A549 (cell line): Measurements from ENCODE around the gene OTOR. TPM values are rescaled to one million over a fixed set of nuclear protein-coding genes. Genes with fewer than 3 reads are reported as not detected.

Experiments used
- CBX2 ChIP-seq: fragments of 200-600 bp; sonication (generic); IDR thresholded peaks from 2 replicates; pipeline ENCODE4 v1.6.1; 2016; ENCODE audit warnings: low read depth, mild to moderate bottlenecking, borderline replicate concordance
- CEBPB ChIP-seq, 2 experiments: fragments of >200 bp in 1 of 2; sonication (Bioruptor Twin) in 1 of 2; formaldehyde crosslinking in 1 of 2; IDR thresholded peaks; 2 replicates each; pipeline ENCODE4 v1.6.1; 2012 to 2016
- CHD2 ChIP-seq: fragments of 150-350 bp; IDR thresholded peaks from 2 replicates; pipeline ENCODE4 v1.6.1; 2014; ENCODE audit warnings: low read length; ENCODE audit not compliant: partially characterized antibody
- EHMT2 ChIP-seq: fragments of 200-600 bp; sonication (generic); IDR thresholded peaks from 2 replicates; pipeline ENCODE4 v1.6.1; 2016; ENCODE audit warnings: antibody characterized with exemption, low read depth, mild to moderate bottlenecking, moderate library complexity
- EP300 ChIP-seq, 2 experiments: fragments of >200 bp; sonication (Bioruptor Twin); formaldehyde crosslinking; IDR thresholded peaks; 2 replicates in 1 of 2; 3 replicates in 1 of 2; pipeline ENCODE4 v1.6.1; 2016 to 2017
- ESRRA ChIP-seq: fragments of 150-350 bp; IDR thresholded peaks from 2 replicates; pipeline ENCODE4 v1.6.1; 2014; ENCODE audit warnings: mild to moderate bottlenecking, low read length, borderline replicate concordance
- FOSL2 ChIP-seq, 2 experiments: fragments of 450-650 bp in 1 of 2; fragments of >200 bp in 1 of 2; sonication (Bioruptor Twin) in 1 of 2; formaldehyde crosslinking; IDR thresholded peaks; 2 replicates each; pipeline versions ENCODE4 v1.5.0 to v1.6.1; 2016 to 2020; ENCODE audit warnings: mild to moderate bottlenecking in 1 of 2, moderate library complexity in 1 of 2
- GATA3 ChIP-seq: IDR thresholded peaks from 2 replicates; pipeline ENCODE4 v1.6.1; 2012; ENCODE audit warnings: borderline replicate concordance
- HDAC2 ChIP-seq: fragments of 200-600 bp; sonication (generic); IDR thresholded peaks from 2 replicates; pipeline ENCODE4 v1.6.1; 2016
- JUN ChIP-seq, 2 experiments: fragments of >200 bp; sonication (Bioruptor Twin); formaldehyde crosslinking; IDR thresholded peaks; 2 replicates in 1 of 2; 3 replicates in 1 of 2; pipeline ENCODE4 v1.6.1; 2016 to 2017
- JUNB ChIP-seq: fragments of >200 bp; sonication (Bioruptor Twin); formaldehyde crosslinking; IDR thresholded peaks from 2 replicates; pipeline ENCODE4 v1.6.1; 2016
- KDM5A ChIP-seq: fragments of 200-600 bp; sonication (generic); IDR thresholded peaks from 2 replicates; pipeline ENCODE4 v1.6.1; 2016; ENCODE audit warnings: antibody characterized with exemption, mild to moderate bottlenecking
- MAFK ChIP-seq: fragments of 450-650 bp; IDR thresholded peaks from 2 replicates; pipeline ENCODE4 v1.6.1; 2014; ENCODE audit not compliant: partially characterized antibody
- MAZ ChIP-seq: fragments of 150-350 bp; IDR thresholded peaks from 2 replicates; pipeline ENCODE4 v1.6.1; 2014; ENCODE audit warnings: antibody characterized with exemption, low read depth, low read length, borderline replicate concordance
- NFE2L2 ChIP-seq: fragments of 150-350 bp; conservative IDR thresholded peaks from 2 replicates; pipeline ENCODE4 v1.6.1; 2014; ENCODE audit warnings: low read length
- NPAS2 ChIP-seq: fragments of 250-450 bp; sonication (Bioruptor Pico); IDR thresholded peaks from 2 replicates; pipeline ENCODE4 v1.8.0; 2022; ENCODE audit warnings: mild to moderate bottlenecking, moderate library complexity, borderline replicate concordance
- NR3C1 ChIP-seq: fragments of >200 bp; sonication (Bioruptor Twin); formaldehyde crosslinking; IDR thresholded peaks from 3 replicates; pipeline ENCODE4 v1.6.1; 2017
- PHF8 ChIP-seq: fragments of 200-600 bp; sonication (generic); IDR thresholded peaks from 2 replicates; pipeline ENCODE4 v1.6.1; 2016; ENCODE audit warnings: low read depth, mild to moderate bottlenecking, antibody characterized with exemption, moderate library complexity, borderline replicate concordance
- POLR2AphosphoS2 ChIP-seq: conservative IDR thresholded peaks from 2 replicates; pipeline ENCODE4 v1.6.1; 2012; ENCODE audit warnings: low read length, improper control_type of control experiment, inconsistent platforms
- RAD21 ChIP-seq, 2 experiments: fragments of >200 bp in 1 of 2; sonication (Bioruptor Twin) in 1 of 2; formaldehyde crosslinking in 1 of 2; IDR thresholded peaks in 1 of 2; conservative IDR thresholded peaks in 1 of 2; 2 replicates in 1 of 2; 3 replicates in 1 of 2; pipeline ENCODE4 v1.6.1; 2012 to 2018; ENCODE audit warnings: inconsistent platforms in 1 of 2
- RNF2 ChIP-seq: fragments of 200-600 bp; sonication (generic); IDR thresholded peaks from 2 replicates; pipeline ENCODE4 v1.6.1; 2016; ENCODE audit warnings: low read depth, mild to moderate bottlenecking, antibody characterized with exemption, moderate library complexity, borderline replicate concordance
- SMC3 ChIP-seq: fragments of >200 bp; sonication (Bioruptor Twin); formaldehyde crosslinking; IDR thresholded peaks from 3 replicates; pipeline ENCODE4 v1.6.1; 2018; ENCODE audit warnings: inconsistent platforms
- SREBF2 ChIP-seq: fragments of 450-650 bp; IDR thresholded peaks from 2 replicates; pipeline ENCODE4 v1.6.1; 2014; ENCODE audit warnings: mild to moderate bottlenecking, moderate library complexity
- TFCP2L1 ChIP-seq: fragments of 250-450 bp; sonication (Bioruptor Pico); IDR thresholded peaks from 2 replicates; pipeline ENCODE4 v1.5.0; 2021; ENCODE audit warnings: mild to moderate bottlenecking
- TP53 ChIP-seq: fragments of 250-450 bp; sonication (Bioruptor Pico); IDR thresholded peaks from 2 replicates; pipeline ENCODE4 v1.5.0; 2021; ENCODE audit warnings: mild to moderate bottlenecking, moderate library complexity
- ZNF302 ChIP-seq: fragments of 250-450 bp; sonication (Bioruptor Pico); IDR thresholded peaks from 2 replicates; pipeline ENCODE4 v1.9.0; 2021; ENCODE audit warnings: inconsistent platforms, mild to moderate bottlenecking, moderate library complexity
- polyA plus RNA-seq, 4 experiments: library from polyadenylated mRNA; depleted of rRNA in 3 of 4; stranded (reverse); fragments of >200 nt; fragmentation: RNase III in 1 of 4; extraction: RNeasy Plus Mini Kit Qiagen cat#74134 plus additional on column Dnase treatment in 1 of 4; gene quantifications; 2 replicates in 3 of 4; 3 replicates in 1 of 4; pipeline ENCODE4 v1.2.3, GENCODE V29; 2011 to 2017
- TF ChIP-seq, protein P1 (sequence below): fragments of 250-450 bp; sonication (Bioruptor Pico); IDR thresholded peaks from 2 replicates; pipeline ENCODE4 v1.5.0; 2021; ENCODE audit warnings: mild to moderate bottlenecking, moderate library complexity, borderline replicate concordance
- TF ChIP-seq, protein P2 (sequence below): fragments of 250-450 bp; sonication (Bioruptor Pico); IDR thresholded peaks from 2 replicates; pipeline ENCODE4 v1.5.0; 2020; ENCODE audit warnings: low read depth, mild to moderate bottlenecking, moderate library complexity
- TF ChIP-seq, protein P3 (sequence below): fragments of >200 bp; sonication (Bioruptor Twin); formaldehyde crosslinking; IDR thresholded peaks from 3 replicates; pipeline ENCODE4 v1.6.1; 2016
- TF ChIP-seq, protein P4 (sequence below): fragments of 450-650 bp; IDR thresholded peaks from 2 replicates; pipeline ENCODE4 v1.6.1; 2014; ENCODE audit warnings: antibody characterized with exemption
- TF ChIP-seq, protein P5 (sequence below): fragments of >200 bp; sonication (Bioruptor Twin); formaldehyde crosslinking; IDR thresholded peaks from 2 replicates; pipeline ENCODE4 v1.6.1; 2016

Gene OTOR
- polyA plus RNA-seq, 2 of the 4 experiments (the other 2 are of a cell fraction), result not detected

DNA sequence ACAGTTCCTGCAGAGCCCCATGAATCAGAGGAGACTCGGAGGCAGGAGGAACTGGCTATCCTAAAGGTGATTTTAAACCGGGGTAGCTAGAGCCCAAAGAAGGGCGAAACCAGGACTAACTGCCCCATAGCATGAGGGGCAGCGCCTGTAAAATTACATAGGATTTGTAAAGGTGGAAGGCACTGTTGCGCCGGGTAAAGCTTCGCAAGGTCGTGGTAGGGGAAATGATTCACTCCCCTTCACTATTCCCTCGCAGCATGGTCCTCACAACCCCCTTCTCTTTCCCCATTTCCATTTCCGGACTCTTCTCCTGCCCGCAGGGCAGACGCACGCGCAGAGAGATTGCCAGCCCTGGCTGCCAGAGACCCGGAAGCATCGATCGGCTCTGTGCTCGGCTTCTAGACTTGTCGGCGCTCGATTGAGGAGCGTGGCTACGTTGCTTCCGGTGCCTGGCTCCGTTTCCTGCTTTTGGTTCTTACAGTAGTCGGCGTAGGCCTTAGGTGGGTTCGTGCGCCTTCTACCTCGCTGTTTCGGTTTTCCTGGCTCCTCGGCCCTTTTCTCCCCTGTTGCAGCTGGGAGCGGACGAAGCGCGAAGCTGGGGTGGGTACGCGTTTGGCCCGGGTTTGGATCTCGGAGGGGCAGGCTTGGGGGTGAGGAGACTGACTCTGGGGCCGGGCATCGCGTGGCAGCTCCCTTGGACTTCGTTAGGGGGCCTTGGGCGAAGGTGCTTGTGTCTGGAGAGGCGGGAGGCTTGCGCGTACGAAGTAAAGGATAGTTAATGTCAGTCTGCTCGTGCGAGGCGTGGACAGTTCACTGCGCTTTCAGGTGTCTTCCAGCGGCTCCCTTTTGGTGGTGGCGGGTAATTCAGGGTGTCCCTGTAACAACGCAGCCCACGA, 18.3 kb upstream of the OTOR start, which contains the start of gene SNRPB2 (continued):
- TF ChIP-seq CHD2 (peak; percentile 26), MAFK (no peak), TFCP2L1 (no peak), KDM5A (peak; percentile 78; the same call in 1 of the 2 replicates), EP300 (IDR thresholded peaks at IDR 0.05) (no peak), EHMT2 (peak; percentile 91), NPAS2 (CRISPR knock-in tag) (no peak), SREBF2 (no peak), ZNF302 (CRISPR knock-in tag) (no peak), TP53 (no peak; the same call in 1 of the 2 replicates), FOSL2 (IDR thresholded peaks at IDR 0.05) (no peak), FOSL2 (CRISPR knock-in tag; IDR thresholded peaks at IDR 0.05) (peak; percentile 53; the same call in 1 of the 2 replicates), JUNB (no peak), NR3C1 (no peak), CBX2 (no peak), MAZ (0 out of 2 replicates have a peak, but pooled peaks have one; percentile 42), CEBPB (IDR thresholded peaks at IDR 0.05) (0 out of 4 replicates have a peak, but pooled peaks of 1 of the 2 experiments have one; percentile 9), JUN (IDR thresholded peaks at IDR 0.05) (peak; percentile 79 to 94; a peak in 4 of 5 replicates), RAD21 (conservative IDR thresholded peaks at IDR 0.05 in 1 of 2, IDR thresholded peaks at IDR 0.05 in 1 of 2) (no peak), NFE2L2 (no peak), PHF8 (peak; percentile 99), POLR2AphosphoS2 (no peak), HDAC2 (no peak), SMC3 (0 out of 3 replicates have a peak, but pooled peaks have one; percentile 12), ESRRA (no peak), GATA3 (peak; percentile 54; the same call in 1 of the 2 replicates), RNF2 (no peak)
- TF ChIP-seq, protein P1, sequence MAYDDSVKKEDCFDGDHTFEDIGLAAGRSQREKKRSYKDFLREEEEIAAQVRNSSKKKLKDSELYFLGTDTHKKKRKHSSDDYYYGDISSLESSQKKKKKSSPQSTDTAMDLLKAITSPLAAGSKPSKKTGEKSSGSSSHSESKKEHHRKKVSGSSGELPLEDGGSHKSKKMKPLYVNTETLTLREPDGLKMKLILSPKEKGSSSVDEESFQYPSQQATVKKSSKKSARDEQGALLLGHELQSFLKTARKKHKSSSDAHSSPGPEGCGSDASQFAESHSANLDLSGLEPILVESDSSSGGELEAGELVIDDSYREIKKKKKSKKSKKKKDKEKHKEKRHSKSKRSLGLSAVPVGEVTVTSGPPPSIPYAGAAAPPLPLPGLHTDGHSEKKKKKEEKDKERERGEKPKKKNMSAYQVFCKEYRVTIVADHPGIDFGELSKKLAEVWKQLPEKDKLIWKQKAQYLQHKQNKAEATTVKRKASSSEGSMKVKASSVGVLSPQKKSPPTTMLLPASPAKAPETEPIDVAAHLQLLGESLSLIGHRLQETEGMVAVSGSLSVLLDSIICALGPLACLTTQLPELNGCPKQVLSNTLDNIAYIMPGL (CRISPR knock-in tag), result peak; percentile 79; the same call in 1 of the 2 replicates
- TF ChIP-seq, protein P2, sequence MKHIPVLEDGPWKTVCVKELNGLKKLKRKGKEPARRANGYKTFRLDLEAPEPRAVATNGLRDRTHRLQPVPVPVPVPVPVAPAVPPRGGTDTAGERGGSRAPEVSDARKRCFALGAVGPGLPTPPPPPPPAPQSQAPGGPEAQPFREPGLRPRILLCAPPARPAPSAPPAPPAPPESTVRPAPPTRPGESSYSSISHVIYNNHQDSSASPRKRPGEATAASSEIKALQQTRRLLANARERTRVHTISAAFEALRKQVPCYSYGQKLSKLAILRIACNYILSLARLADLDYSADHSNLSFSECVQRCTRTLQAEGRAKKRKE (CRISPR knock-in tag), result peak; percentile 69
- TF ChIP-seq, protein P3, sequence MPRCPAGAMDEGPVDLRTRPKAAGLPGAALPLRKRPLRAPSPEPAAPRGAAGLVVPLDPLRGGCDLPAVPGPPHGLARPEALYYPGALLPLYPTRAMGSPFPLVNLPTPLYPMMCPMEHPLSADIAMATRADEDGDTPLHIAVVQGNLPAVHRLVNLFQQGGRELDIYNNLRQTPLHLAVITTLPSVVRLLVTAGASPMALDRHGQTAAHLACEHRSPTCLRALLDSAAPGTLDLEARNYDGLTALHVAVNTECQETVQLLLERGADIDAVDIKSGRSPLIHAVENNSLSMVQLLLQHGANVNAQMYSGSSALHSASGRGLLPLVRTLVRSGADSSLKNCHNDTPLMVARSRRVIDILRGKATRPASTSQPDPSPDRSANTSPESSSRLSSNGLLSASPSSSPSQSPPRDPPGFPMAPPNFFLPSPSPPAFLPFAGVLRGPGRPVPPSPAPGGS, result peak; percentile 61; the same call in 1 of the 3 replicates
- TF ChIP-seq, protein P4, sequence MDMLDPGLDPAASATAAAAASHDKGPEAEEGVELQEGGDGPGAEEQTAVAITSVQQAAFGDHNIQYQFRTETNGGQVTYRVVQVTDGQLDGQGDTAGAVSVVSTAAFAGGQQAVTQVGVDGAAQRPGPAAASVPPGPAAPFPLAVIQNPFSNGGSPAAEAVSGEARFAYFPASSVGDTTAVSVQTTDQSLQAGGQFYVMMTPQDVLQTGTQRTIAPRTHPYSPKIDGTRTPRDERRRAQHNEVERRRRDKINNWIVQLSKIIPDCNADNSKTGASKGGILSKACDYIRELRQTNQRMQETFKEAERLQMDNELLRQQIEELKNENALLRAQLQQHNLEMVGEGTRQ, result no peak
- TF ChIP-seq, protein P5, sequence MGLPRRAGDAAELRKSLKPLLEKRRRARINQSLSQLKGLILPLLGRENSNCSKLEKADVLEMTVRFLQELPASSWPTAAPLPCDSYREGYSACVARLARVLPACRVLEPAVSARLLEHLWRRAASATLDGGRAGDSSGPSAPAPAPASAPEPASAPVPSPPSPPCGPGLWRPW, result no peak
